Muscle of leg (tissue), 11 donors: Measurements from ENCODE around the gene TRAPPC10. TPM values are rescaled to one million over a fixed set of nuclear protein-coding genes. Genes with fewer than 3 reads are reported as not detected.
"Not testable (repeated sequence)": the region's sequence is repeated elsewhere in the genome, so short reads cannot be mapped to it uniquely, and the experiment has no call there.

Experiments
- DNase-seq: peaks from one replicate; pipeline ENCODE4 v3.0.0; 2013
- H3K27ac ChIP-seq: one replicate; pipeline ENCODE4 v1.5.1; 2013; ENCODE audit warnings: mild to moderate bottlenecking, low read length, control low read depth
- H3K27me3 ChIP-seq: one replicate; pipeline ENCODE4 v1.6.1; 2013; ENCODE audit warnings: low read length; ENCODE audit not compliant: control insufficient read depth, insufficient read depth
- H3K36me3 ChIP-seq: one replicate; pipeline ENCODE4 v1.6.1; 2013; ENCODE audit warnings: low read length; ENCODE audit not compliant: control insufficient read depth, insufficient read depth
- H3K4me1 ChIP-seq: one replicate; pipeline ENCODE4 v1.6.1; 2013; ENCODE audit warnings: low read length; ENCODE audit not compliant: control insufficient read depth, insufficient read depth
- H3K4me3 ChIP-seq: one replicate; pipeline ENCODE4 v1.5.1; 2013; ENCODE audit warnings: low read length, control low read depth
- H3K9me3 ChIP-seq: replicated peaks from 2 replicates; pipeline ENCODE4 v1.6.1; 2013; ENCODE audit warnings: low read depth, low read length; ENCODE audit not compliant: control insufficient read depth
- WGBS: methylation state at CpG from one replicate; pipeline ENCODE4 v1.1.5; 2013; ENCODE audit warnings: missing lambda C conversion rate; ENCODE audit not compliant: insufficient coverage; 5-methylcytosine and 5-hydroxymethylcytosine counted together
- polyA plus RNA-seq, 8 donors: library from polyadenylated mRNA; unstranded; fragments of 120-200 nt; gene quantifications; one replicate each; pipeline versions ENCODE4 v1.2.1 to v1.2.3, GENCODE V29; 2013; ENCODE audit warnings: inconsistent platforms in 1 of 8, low replicate concordance in 1 of 8; ENCODE audit not compliant: insufficient read length in 8 of 8, insufficient read depth in 1 of 8
- total RNA-seq: library from RNA; stranded (reverse); fragments of 120-200 nt; gene quantifications from one replicate; pipeline ENCODE4 v1.2.4, GENCODE V29; 2013

Gene TRAPPC10
- total and polyA plus RNA-seq, 9 donors = 9.9 to 16.7 (median 12.0) TPM

GRCh38 chr21:44153214-44153888 is 141.2 kb downstream of the TRAPPC10 start:
- not testable (repeated sequence) for H3K27ac ChIP-seq, DNase-seq, H3K36me3 ChIP-seq, H3K4me1 ChIP-seq, H3K27me3 ChIP-seq, H3K9me3 ChIP-seq, H3K4me3 ChIP-seq
- WGBS = no CpG with 5 or more reads among the region's 21 CpGs

- WGBS = no CpG with 5 or more reads among the region's 17 CpGs
- H3K27ac ChIP-seq, H3K4me1 ChIP-seq, H3K36me3 ChIP-seq, H3K9me3 ChIP-seq, H3K27me3 ChIP-seq, H3K4me3 ChIP-seq, DNase-seq: not testable (repeated sequence)
Observed at GRCh38 chr21:44153889-44154228, 141.8 kb downstream of the TRAPPC10 start.

- not testable (repeated sequence) for H3K36me3 ChIP-seq, H3K27ac ChIP-seq, DNase-seq, H3K4me3 ChIP-seq, H3K9me3 ChIP-seq, H3K27me3 ChIP-seq, H3K4me1 ChIP-seq
- WGBS = no CpG with 5 or more reads among the region's 20 CpGs
Observed at GRCh38 chr21:44154816-44155230, 142.7 kb downstream of the TRAPPC10 start.

GRCh38 chr21:44155231-44155993 is 143.3 kb downstream of the TRAPPC10 start:
- not testable (repeated sequence) for H3K9me3 ChIP-seq, H3K27me3 ChIP-seq, H3K4me1 ChIP-seq, DNase-seq, H3K36me3 ChIP-seq, H3K4me3 ChIP-seq, H3K27ac ChIP-seq
- WGBS = no CpG with 5 or more reads among the region's 38 CpGs

GRCh38 chr21:44155994-44156380 is 143.9 kb downstream of the TRAPPC10 start:
- not testable (repeated sequence) for H3K27me3 ChIP-seq, H3K4me1 ChIP-seq, H3K36me3 ChIP-seq, H3K27ac ChIP-seq, DNase-seq, H3K9me3 ChIP-seq, H3K4me3 ChIP-seq
- WGBS = no CpG with 5 or more reads among the region's 8 CpGs

Other genes with a start within 250 kb of the TRAPPC10 start
- gene CSTB, start 236.0 kb upstream of the TRAPPC10 start, total RNA-seq = 5.6 TPM
- 10 to 100 TPM; 13.8 to 26.0 (median 23.0) TPM for gene CSTB, start 236.0 kb upstream of the TRAPPC10 start, polyA plus RNA-seq
- 12.9 TPM for gene RRP1, start 222.7 kb upstream of the TRAPPC10 start, total RNA-seq
- 10 to 100 TPM; 18.8 to 22.7 (median 21.1) TPM for gene RRP1, start 222.7 kb upstream of the TRAPPC10 start, polyA plus RNA-seq
- gene AGPAT3, start 147.1 kb upstream of the TRAPPC10 start, total RNA-seq = 19.2 TPM
- gene AGPAT3, start 147.1 kb upstream of the TRAPPC10 start, polyA plus RNA-seq = 10 to 100 TPM; 23.3 to 32.2 (median 28.2) TPM
- 2.4 TPM for gene PWP2, start 95.1 kb downstream of the TRAPPC10 start, total RNA-seq
- 10 to 100 TPM in 2 of 8 donors, 1 to 10 TPM in 5, not detected in 1; 1.1 to 13.3 (median 7.6) TPM for gene PWP2, start 95.1 kb downstream of the TRAPPC10 start, polyA plus RNA-seq
- 10.4 TPM for gene GATD3, start 121.4 kb downstream of the TRAPPC10 start, total RNA-seq
- 10 to 100 TPM; 19.7 to 77.1 (median 34.2) TPM for gene GATD3, start 121.4 kb downstream of the TRAPPC10 start, polyA plus RNA-seq
- gene ICOSLG, start 228.6 kb downstream of the TRAPPC10 start, total RNA-seq = 1.9 TPM
- 10 to 100 TPM in 2 of 8 donors, 1 to 10 TPM in 6; 4.9 to 10.8 (median 8.4) TPM for gene ICOSLG, start 228.6 kb downstream of the TRAPPC10 start, polyA plus RNA-seq
- gene DNMT3L, start 249.6 kb downstream of the TRAPPC10 start, total RNA-seq = not detected
- gene DNMT3L, start 249.6 kb downstream of the TRAPPC10 start, polyA plus RNA-seq = not detected